GM19463 (cell line): ENCODE data around the gene ATP6V0A1.
"Not testable (repeated sequence)": the region's sequence is repeated elsewhere in the genome, so short reads cannot be mapped to it uniquely, and the experiment has no call there.

ENCODE experiments used
- ATAC-seq: cut with Tn5 transposase; IDR thresholded peaks from one replicate; pipeline ENCODE4 v1.9.1; 2021; ENCODE audit warnings: mild to moderate bottlenecking, moderate library complexity; ENCODE audit not compliant: unreplicated experiment

The ATP6V0A1 gene

DNA sequence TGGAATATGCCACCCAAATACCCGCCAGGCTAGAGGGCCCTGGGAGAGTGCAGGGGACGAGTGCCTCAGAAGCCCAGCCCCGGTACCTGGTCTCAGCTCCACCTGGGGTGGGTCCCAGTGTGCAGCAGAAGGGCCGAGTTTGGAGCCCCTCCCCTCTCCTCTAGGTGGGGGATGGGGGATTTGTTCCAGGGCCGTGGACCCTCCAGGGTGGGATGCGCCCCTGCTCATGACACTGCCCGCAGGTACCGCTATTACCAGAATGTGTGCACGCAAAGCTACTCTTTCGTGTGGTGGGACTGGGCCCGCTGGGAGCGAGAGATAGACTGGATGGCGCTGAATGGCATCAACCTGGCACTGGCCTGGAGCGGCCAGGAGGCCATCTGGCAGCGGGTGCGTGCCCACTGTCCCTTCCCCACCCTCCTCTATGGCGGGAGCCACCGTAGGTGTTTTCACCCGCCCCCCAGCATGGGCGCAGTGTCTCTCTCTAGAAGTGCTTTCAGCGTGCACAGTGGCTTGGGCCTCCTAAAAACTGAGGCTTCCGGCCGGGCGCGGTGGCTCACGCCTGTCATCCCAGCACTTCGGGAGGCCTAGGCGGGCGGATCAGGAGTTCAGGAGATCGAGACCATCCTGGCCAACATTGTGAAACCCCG lies 78.6 kb downstream of the ATP6V0A1 start:
- ATAC-seq = no peak

DNA sequence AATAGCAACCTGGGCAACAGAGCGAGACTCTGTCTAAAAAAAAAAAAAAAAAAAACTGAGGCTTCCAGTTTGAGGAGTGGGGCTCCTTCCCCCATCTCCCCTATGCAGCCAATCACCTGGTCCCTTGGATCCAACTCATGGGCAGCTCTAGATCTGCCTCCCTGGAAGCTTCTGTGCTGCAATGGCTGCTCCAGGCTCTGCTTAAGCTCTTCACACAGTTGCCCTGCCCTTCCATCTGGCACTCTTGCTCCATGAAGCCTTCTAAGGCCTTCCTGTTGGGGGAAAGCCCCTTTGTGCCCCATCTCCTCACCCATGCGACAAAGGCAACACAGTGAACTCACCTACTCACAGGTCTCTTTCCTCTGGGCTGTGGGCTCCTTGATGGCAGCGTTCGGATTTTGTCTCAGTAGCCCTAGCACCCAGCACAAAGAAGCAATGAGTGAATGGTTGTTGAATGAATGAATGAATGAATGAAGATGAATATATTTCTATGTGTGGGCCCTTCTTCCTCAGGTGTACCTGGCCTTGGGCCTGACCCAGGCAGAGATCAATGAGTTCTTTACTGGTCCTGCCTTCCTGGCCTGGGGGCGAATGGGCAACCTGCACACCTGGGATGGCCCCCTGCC lies 79.3 kb downstream of the ATP6V0A1 start:
- ATAC-seq = no peak

DNA sequence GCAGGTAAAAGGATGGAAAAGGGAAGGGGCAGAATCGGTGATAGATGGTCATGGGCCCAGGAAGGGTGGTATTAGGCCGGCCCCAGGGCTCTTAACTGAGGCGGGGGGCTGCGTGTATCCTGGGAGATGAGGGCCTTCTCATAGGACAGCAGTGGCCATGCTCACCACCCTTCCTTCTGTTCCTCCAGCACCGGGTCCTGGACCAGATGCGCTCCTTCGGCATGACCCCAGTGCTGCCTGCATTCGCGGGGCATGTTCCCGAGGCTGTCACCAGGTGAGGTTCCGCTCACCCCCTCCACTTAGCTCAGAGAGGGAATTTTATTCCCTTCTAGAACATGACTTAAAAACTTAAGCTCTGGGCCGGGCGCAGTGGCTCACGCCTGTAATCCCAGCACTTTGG lies 79.8 kb downstream of the ATP6V0A1 start:
- no peak for ATAC-seq

DNA sequence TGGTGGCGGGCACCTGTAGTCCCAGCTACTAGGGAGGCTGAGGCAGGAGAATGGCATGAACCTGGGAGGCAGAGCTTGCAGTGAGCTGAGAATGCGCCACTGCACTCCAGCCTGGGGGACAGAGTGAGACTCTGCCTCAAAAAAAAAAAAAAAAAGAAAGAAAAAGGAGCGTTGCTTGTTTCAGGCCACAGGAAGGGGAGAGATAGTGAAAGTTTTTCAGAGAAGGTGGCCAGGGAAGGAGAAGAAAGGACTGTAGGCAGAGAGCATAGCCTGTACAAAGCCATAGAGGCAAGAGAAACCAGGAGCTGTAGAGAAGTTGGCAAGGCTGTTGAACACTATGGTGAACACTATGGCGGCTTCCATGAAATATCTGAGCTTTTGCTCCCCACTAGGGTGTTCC lies 81.9 kb downstream of the ATP6V0A1 start:
- ATAC-seq = not testable (repeated sequence)

DNA sequence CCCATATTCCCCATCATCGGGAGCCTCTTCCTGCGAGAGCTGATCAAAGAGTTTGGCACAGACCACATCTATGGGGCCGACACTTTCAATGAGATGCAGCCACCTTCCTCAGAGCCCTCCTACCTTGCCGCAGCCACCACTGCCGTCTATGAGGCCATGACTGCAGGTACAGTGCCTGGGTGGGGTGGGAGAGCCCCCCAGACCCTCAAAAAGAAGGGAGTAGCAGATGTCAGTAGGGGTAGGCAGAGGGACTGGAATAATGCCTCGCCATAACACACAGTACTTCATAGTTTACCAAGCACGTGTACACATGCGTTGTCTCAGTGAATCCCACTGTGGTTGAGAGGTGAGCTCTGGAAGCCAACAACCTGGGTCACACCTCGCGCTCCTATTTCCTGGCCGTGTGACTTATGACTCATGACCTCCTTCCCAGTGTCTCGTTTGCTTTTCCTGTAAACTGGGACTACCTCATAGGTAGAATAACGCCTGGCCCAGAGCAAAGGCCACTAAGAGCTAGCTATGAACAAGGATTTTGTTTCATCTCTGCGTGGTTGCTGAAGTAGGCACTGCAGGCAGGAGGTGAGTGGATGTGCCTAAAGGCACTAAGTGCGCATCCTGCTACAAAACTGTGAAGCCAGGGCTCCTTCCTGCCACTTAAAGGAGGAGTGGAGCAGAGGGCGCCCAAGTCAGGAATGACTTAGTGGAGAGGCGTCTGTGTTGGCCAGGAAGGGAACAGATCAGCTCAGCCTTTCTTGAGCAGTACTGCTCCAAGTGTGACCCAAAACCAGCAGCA lies 82.6 kb downstream of the ATP6V0A1 start:
- no peak for ATAC-seq

DNA sequence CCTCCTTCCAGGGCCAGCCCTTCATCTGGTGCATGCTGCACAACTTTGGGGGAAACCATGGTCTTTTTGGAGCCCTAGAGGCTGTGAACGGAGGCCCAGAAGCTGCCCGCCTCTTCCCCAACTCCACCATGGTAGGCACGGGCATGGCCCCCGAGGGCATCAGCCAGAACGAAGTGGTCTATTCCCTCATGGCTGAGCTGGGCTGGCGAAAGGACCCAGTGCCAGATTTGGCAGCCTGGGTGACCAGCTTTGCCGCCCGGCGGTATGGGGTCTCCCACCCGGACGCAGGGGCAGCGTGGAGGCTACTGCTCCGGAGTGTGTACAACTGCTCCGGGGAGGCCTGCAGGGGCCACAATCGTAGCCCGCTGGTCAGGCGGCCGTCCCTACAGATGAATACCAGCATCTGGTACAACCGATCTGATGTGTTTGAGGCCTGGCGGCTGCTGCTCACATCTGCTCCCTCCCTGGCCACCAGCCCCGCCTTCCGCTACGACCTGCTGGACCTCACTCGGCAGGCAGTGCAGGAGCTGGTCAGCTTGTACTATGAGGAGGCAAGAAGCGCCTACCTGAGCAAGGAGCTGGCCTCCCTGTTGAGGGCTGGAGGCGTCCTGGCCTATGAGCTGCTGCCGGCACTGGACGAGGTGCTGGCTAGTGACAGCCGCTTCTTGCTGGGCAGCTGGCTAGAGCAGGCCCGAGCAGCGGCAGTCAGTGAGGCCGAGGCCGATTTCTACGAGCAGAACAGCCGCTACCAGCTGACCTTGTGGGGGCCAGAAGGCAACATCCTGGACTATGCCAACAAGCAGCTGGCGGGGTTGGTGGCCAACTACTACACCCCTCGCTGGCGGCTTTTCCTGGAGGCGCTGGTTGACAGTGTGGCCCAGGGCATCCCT lies 84.8 kb downstream of the ATP6V0A1 start:
- ATAC-seq = no peak

DNA sequence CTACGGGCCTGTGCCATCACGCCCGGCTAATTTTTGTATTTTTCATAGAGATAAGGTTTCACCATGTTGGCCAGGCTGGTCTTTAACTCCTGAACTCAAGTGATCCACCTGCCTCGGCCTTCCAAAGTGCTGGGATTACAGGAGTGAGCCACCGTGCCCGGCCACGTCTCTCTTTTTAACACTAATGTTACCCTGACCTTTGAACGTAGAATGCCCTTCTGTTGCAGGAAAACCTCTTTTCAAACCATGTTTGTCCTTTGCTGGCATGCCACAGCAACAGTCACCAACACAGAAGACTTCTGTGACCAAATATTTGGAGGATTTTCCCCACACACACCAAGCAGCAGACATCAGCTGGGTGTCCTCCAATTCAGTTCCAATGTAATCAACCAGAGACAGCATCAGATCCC lies 86.2 kb downstream of the ATP6V0A1 start:
- no peak for ATAC-seq

DNA sequence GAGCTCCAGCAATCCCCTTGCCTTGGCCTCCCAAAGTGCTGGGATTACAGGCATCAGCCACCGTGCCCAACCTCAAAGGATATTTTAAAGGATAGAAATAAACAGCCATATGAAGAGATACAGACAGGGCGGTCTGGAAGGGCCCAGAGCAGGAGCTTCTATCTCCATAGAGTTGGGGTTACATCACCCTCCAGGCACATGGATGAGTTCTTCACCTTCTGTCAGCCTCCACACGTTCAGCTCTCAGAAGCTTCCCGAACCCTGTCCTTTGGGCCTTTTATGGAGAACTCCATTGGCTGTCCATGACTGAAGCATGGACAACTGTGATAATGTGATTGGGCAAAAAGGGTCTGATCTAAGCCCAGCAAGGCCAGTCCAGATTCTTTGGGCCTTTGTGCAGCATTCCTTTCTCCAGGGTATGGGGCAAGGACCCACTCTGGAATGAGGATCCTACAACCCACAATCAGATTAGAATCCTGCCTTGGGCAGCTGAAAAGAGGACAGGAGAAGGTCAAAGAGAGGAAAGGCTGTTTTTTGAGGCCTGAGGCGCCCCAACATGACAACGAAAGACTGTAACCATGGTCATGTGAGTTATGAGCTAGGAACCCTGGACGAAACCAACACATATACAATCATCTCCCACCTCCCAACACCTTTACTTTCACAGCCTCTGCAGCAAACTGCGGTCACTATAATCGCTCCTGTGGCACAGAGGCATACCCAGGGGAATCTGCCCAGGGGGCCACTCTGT lies 87.3 kb downstream of the ATP6V0A1 start:
- not testable (repeated sequence) for ATAC-seq

DNA sequence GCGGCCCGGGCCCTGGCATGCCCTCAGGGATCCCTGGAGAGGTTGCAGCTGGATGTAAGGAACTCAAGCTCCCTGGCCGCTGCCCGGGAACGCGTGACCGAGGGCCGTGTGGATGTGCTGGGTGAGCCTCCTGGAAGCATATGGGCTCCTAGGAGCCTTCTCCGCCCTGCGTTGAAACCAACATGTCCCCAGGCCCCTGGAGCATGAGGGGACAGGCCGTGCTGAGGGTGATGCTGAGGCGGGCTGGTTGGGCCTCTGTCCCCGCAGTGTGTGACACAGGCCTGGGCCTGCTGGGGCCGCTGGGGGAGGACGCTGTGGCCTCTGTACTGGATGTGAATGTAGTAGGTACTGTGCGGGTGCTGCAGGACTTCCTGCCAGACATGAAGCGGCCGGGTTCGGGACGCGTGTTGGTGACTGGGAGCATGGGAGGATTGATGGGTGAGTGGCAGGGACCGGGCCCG lies 88.4 kb downstream of the ATP6V0A1 start:
- no peak for ATAC-seq

DNA sequence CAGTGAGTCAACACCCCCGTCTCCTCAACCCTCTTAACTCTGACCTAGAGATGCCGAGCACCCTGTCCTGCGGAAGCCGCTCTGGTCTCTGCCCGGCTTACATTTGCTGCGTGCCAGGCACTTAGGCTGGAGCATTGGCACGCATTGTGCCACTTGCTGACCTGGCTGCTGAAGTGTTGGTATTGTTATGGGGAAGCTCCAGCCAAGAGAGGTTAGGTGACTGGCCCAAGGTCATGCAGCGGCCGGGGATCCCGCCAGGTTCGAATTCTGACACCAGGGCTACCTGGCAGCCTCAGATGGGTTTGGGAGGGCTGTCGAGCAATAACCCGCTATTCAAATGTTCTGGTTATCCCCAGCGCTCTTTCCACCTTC lies 89.0 kb downstream of the ATP6V0A1 start:
- ATAC-seq = no peak

DNA sequence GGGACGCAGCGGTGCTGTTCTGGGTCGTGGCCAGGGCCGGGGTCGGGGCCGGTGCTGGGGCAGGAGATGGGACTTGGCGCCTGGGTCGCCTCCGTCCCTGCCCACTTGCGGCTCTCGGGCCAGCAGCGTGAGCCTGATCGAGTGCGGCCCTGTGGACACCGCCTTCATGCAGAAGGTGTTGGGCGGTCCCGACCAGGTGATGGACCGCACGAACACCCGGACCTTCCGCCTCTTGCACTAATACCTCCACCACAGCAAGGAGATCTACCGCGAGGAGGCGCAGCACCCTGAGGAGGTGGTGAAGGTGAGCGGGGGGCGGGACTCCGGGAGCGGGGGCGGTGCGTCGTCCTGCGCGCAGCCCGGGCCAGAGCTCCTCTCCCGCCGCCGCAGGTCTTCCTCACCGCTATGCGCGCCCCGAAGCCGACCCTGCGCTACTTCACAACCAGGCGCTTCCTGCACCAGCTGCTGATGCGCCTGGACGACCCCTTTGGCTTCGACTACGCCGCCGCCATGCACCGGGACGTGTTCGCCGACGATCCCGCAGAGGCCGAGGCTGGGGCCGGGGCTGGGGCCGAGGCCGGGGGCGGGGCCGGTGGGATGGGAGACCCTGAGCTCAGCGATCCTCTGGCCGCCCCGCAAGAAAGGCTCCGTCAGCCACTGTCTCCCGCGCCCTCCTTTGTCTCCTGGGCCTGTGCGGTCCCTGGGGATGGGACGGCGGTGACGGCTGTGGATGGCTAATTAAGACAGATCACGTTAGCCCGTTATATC lies 89.6 kb downstream of the ATP6V0A1 start:
- ATAC-seq = no peak

DNA sequence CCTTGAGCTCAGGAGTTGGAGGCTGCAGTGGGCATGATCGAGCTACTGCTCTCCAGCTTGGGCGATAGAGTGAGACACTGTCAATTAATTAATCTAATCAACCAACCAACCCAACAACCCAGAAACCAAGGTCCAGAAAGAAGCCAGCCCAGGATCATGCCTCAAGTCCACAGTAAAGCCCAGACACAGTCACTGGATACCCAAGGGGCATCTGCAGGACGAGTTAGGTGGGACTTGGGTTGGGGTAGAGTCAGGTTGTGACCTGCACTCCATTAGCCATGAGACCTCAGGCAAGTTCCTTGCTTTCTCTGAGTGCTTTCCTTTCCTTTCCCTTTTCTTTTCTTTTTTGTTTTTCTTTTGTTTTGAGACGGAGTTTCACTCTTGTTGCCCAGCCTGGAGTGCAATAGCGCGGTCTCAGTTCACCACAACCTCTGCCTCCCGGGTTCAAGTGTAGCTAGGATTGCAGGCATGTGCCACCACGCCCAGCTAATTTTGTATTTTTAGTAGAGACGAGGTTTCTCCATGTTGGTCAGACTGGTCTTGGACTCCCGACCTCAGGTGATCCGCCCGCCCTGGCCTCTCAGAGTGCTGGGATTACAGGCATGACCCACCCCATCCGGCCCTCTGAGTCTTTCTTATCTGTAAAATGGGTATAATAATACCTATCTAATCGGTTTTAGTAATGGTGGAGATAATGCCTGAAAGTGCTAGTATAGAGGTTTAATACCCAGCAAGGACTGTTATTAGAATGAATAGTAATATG lies 90.5 kb downstream of the ATP6V0A1 start:
- no peak for ATAC-seq

DNA sequence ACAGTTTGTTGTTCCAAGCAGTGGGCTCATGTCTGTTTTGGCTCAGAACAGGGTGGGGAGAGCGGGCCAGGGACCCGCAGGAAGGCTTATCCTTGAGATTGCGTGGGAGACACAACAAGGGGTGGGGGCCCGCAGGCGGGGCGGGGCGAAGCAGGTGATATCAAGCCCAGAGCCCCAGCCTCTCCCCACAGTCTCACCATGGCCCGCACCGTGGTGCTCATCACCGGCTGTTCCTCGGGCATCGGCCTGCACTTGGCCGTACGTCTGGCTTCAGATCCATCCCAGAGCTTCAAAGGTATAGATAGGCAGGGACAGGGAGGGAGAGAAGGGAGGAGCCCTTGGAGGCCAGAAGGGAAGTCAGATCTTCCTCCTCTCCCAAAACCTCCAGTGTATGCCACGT lies 94.1 kb downstream of the ATP6V0A1 start, which contains the start of gene HSD17B1:
TSS of gene HSD17B1 (plus strand) at position 188 of the 400 bp plus-strand sequence. CDS start at position 199, 11 bp downstream.
- ATAC-seq = not testable (repeated sequence)

DNA sequence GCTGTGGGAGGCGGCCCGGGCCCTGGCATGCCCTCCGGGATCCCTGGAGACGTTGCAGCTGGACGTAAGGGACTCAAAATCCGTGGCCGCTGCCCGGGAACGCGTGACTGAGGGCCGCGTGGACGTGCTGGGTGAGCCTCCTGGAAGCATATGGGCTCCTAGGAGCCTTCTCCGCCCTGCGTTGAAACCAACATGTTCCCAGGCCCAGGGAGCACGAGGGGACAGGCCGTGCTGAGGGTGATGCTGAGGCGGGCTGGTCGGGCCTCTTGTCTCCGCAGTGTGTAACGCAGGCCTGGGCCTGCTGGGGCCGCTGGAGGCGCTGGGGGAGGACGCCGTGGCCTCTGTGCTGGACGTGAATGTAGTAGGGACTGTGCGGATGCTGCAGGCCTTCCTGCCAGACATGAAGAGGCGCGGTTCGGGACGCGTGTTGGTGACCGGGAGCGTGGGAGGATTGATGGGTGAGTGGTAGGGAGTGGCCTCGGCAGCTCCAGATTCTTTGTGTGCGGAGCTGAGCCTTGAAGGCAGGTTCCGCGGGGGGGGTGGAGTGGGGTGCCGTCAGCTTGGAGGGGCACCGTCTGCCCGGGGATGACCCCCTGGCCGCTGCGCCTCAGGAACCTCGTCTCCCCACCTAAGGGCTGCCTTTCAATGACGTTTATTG lies 94.6 kb downstream of the ATP6V0A1 start:
- no peak for ATAC-seq

DNA sequence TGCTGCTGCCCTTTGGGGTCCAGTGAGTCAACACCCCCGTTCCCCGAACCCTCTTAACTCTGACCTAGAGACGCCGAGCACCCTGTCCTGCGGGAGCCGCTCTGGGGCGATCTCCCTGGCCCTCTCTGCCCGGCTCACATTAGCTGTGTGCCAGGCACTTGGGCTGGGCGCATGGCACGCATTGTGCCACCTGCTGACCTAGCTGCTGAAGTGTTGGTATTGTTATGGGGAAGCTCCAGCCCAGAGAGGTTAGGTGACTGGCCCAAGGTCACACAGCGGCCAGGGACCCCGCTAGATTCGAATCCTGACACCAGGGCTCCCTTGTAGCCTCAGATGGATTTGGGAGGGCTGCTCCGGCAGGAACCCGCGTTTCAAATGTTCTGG lies 95.2 kb downstream of the ATP6V0A1 start:
- ATAC-seq = no peak

DNA sequence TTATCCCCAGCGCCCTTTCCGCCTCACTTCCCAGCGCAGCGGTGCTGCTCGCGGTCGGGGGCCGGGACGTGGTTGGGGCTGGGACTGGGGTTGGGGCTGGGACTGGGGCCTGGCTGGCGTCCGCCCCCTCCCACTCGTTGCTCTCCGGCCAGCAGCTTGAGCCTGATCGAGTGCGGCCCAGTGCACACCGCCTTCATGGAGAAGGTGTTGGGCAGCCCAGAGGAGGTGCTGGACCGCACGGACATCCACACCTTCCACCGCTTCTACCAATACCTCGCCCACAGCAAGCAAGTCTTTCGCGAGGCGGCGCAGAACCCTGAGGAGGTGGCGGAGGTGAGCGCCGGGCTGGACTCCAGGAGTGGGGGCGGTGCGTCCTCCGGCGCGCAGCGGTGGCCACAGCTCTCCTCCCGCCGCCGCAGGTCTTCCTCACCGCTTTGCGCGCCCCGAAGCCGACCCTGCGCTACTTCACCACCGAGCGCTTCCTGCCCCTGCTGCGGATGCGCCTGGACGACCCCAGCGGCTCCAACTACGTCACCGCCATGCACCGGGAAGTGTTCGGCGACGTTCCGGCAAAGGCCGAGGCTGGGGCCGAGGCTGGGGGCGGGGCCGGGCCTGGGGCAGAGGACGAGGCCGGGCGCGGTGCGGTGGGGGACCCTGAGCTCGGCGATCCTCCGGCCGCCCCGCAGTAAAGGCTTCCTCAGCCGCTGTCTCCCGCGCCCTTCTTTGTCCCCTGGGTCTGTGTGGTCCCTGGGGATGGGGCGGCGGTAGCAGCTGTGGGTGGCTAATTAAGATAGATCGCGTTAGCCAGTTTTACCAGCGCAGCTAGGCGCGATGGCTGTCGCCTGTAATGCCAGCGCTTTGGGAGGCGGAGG lies 95.8 kb downstream of the ATP6V0A1 start:
- ATAC-seq = peak; percentile 91

DNA sequence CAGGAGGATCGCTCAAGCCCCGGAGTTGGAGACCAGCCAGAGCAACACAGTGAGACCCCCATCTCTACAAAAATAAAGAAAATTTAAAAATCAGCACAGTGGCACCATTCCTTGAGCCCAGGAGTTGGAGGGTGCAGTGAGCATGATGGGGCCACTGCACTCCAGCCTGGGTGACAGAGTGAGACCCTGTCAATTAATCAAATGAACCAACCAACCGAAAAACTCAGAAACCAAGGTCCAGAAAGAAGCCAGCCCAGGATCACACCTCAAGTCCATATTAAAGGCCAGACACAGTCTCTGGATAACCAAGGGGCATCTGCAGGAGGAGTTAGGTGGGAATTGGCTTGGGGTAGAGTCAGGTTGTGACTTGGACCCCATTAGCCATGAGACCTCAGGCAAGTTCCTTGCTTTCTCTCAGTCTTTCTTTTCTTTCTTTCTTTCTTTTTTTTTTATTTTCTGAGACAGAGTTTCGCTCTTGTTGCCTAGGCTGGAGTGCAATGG lies 96.5 kb downstream of the ATP6V0A1 start:
- no peak for ATAC-seq
